SK-N-SH (cell line): ENCODE measurements around the gene MMUT. TPM values are rescaled to one million over a fixed set of nuclear protein-coding genes. Genes with fewer than 3 reads are reported as not detected.

Source experiments
- CTCF ChIA-PET: fragments of 300-600, 350-600 bp; formaldehyde crosslinking; extraction: SDS; loops from one replicate; lab custom pipeline; 2021; lab: Yijun Ruan, JAX
- POLR2A ChIA-PET: fragments of 350-600 bp; sonication (Branson Sonifier 250); formaldehyde crosslinking; extraction: SDS; loops from one replicate; lab custom pipeline; 2020; ENCODE audit warnings: antibody characterized with exemption, inconsistent platforms; lab: Yijun Ruan, JAX
- DNase-seq: peaks from one replicate; pipeline ENCODE4 v3.0.0; 2012
- H2AFZ ChIP-seq: fragments of 200-600 bp; sonication (generic); 2 replicates; pipeline ENCODE4 v1.8.1; 2016; ENCODE audit warnings: antibody characterized with exemption, mild to moderate bottlenecking, low read depth
- H3F3A ChIP-seq: fragments of 200-600 bp; sonication (generic); replicated peaks from 2 replicates; pipeline ENCODE3; 2016; ENCODE audit warnings: antibody characterized with exemption, mild to moderate bottlenecking; ENCODE audit not compliant: insufficient read depth
- H3K27ac ChIP-seq, 2 experiments: fragments of 200-500 bp in 1 of 2; fragments of 200-600 bp in 1 of 2; sonication (Bioruptor generic) in 1 of 2; sonication (generic), shearing (Covaris generic) in 1 of 2; 2 replicates each; pipeline versions ENCODE4 v1.5.1 to v1.6.1; 2014 to 2016; ENCODE audit warnings: low read depth in 2 of 2, inconsistent platforms in 1 of 2, low read length in 1 of 2, mild to moderate bottlenecking in 1 of 2, mixed read lengths in 1 of 2
- H3K27me3 ChIP-seq: fragments of 200-600 bp; sonication (generic), shearing (Covaris generic); 2 replicates; pipeline ENCODE4 v1.6.1; 2016; ENCODE audit warnings: mixed run types; ENCODE audit not compliant: insufficient read depth
- H3K36me3 ChIP-seq, 2 experiments: fragments of 200-500 bp in 1 of 2; fragments of 200-600 bp in 1 of 2; sonication (Bioruptor generic) in 1 of 2; sonication (generic) in 1 of 2; replicated peaks in 1 of 2; 2 replicates each; pipeline versions ENCODE3 to v1.5.1; 2014 to 2016; ENCODE audit warnings: low read length in 1 of 2, mild to moderate bottlenecking in 1 of 2; ENCODE audit not compliant: insufficient read depth in 2 of 2, control insufficient read depth in 1 of 2
- H3K4me1 ChIP-seq, 2 experiments: fragments of 200-500 bp in 1 of 2; fragments of 200-600 bp in 1 of 2; sonication (Bioruptor generic) in 1 of 2; sonication (generic), shearing (Covaris generic) in 1 of 2; 2 replicates each; pipeline versions ENCODE4 v1.5.1 to v1.6.1; 2014 to 2016; ENCODE audit warnings: low read depth in 1 of 2, low read length in 1 of 2, mixed run types in 1 of 2; ENCODE audit not compliant: insufficient read depth in 2 of 2, control insufficient read depth in 1 of 2
- H3K4me2 ChIP-seq: fragments of 200-600 bp; sonication (generic), shearing (Covaris generic); 2 replicates; pipeline ENCODE4 v1.6.1; 2017; ENCODE audit warnings: mixed run types
- H3K4me3 ChIP-seq, 2 experiments: fragments of 200-500 bp in 1 of 2; fragments of 200-600 bp in 1 of 2; sonication (Bioruptor generic) in 1 of 2; sonication (generic), shearing (Covaris generic) in 1 of 2; 2 replicates each; pipeline versions ENCODE4 v1.5.1 to v1.8.1; 2014 to 2016; ENCODE audit warnings: low read depth in 2 of 2, inconsistent platforms in 1 of 2, low read length in 1 of 2, mild to moderate bottlenecking in 1 of 2, mixed read lengths in 1 of 2, moderate library complexity in 1 of 2
- H3K79me2 ChIP-seq: fragments of 200-600 bp; sonication (generic); 2 replicates; pipeline ENCODE4 v1.8.1; 2017; ENCODE audit warnings: mild to moderate bottlenecking; ENCODE audit not compliant: insufficient read depth
- H3K9ac ChIP-seq: fragments of 200-600 bp; sonication (generic); 2 replicates; pipeline ENCODE4 v1.6.1; 2017; ENCODE audit warnings: mixed run types
- H3K9me2 ChIP-seq: fragments of 200-600 bp; sonication (generic); 2 replicates; pipeline ENCODE4 v1.6.1; 2017; ENCODE audit warnings: mixed run types
- H3K9me3 ChIP-seq: fragments of 200-600 bp; sonication (generic); 2 replicates; pipeline ENCODE4 v1.6.1; 2017; ENCODE audit warnings: mixed run types, mild to moderate bottlenecking, moderate library complexity
- H4K20me1 ChIP-seq: fragments of 200-600 bp; sonication (generic); 2 replicates; pipeline ENCODE4 v1.6.1; 2017; ENCODE audit warnings: mild to moderate bottlenecking, mixed run types; ENCODE audit not compliant: insufficient read depth
- CHD2 ChIP-seq: fragments of 150-350 bp; IDR thresholded peaks from 2 replicates; pipeline ENCODE4 v1.6.1; 2018; ENCODE audit warnings: low read length; ENCODE audit not compliant: partially characterized antibody
- ELF1 ChIP-seq: IDR thresholded peaks from 2 replicates; pipeline ENCODE4 v1.4.0; 2012
- EP300 ChIP-seq, 2 experiments: IDR thresholded peaks; 2 replicates each; pipeline versions ENCODE4 v1.4.0 to v1.6.1; 2012; ENCODE audit warnings: borderline replicate concordance in 1 of 2, low read depth in 1 of 2, low read length in 1 of 2
- EZH2phosphoT487 ChIP-seq: fragments of 200-600 bp; sonication (generic); IDR thresholded peaks from 2 replicates; pipeline ENCODE4 v1.6.1; 2017; ENCODE audit warnings: low read depth, mixed run types, mild to moderate bottlenecking, antibody characterized with exemption, moderate library complexity, borderline replicate concordance
- GABPA ChIP-seq: IDR thresholded peaks from 2 replicates; pipeline ENCODE4 v1.4.0; 2012; ENCODE audit warnings: low read depth, mild to moderate bottlenecking
- GATA2 ChIP-seq: sonication (generic); formaldehyde crosslinking; IDR thresholded peaks from 2 replicates; pipeline ENCODE4 v1.5.0; 2020; ENCODE audit warnings: mild to moderate bottlenecking, missing genetic modification reagents
- POLR2AphosphoS5 ChIP-seq: IDR thresholded peaks from 2 replicates; pipeline ENCODE4 v1.6.1; 2012; ENCODE audit warnings: low read depth, low read length
- RAD21 ChIP-seq: IDR thresholded peaks from 2 replicates; pipeline ENCODE4 v1.6.1; 2012; ENCODE audit warnings: mild to moderate bottlenecking, low read length
- RCOR1 ChIP-seq: fragments of 150-350 bp; IDR thresholded peaks from 2 replicates; pipeline ENCODE4 v1.6.1; 2017; ENCODE audit warnings: antibody characterized with exemption, low read length
- SIN3A ChIP-seq: IDR thresholded peaks from 2 replicates; pipeline ENCODE4 v1.6.1; 2012; ENCODE audit warnings: low read depth, mild to moderate bottlenecking, low read length, moderate library complexity, borderline replicate concordance
- SMC3 ChIP-seq: IDR thresholded peaks from 2 replicates; pipeline ENCODE4 v1.6.1; 2012; ENCODE audit warnings: low read depth, low read length, improper control_type of control experiment
- TEAD4 ChIP-seq: IDR thresholded peaks from 2 replicates; pipeline ENCODE4 v1.4.0; 2012; ENCODE audit warnings: mild to moderate bottlenecking, borderline replicate concordance; ENCODE audit not compliant: insufficient read depth
- YY1 ChIP-seq: IDR thresholded peaks from 2 replicates; pipeline ENCODE4 v1.4.0; 2012; ENCODE audit warnings: low read depth, mild to moderate bottlenecking
- WGBS: methylation state at CpG from one replicate; pipeline ENCODE4 v1.1.6; 2017; ENCODE audit warnings: low lambda C conversion rate; 5-methylcytosine and 5-hydroxymethylcytosine counted together
- polyA plus RNA-seq, 3 experiments: library from polyadenylated mRNA; depleted of rRNA; stranded (reverse); fragments of >200 nt; gene quantifications; 2 replicates each; pipeline ENCODE4 v1.2.3, GENCODE V29; 2012
- TF ChIP-seq, protein P1 (sequence below): fragments of 150-350 bp; IDR thresholded peaks from 2 replicates; pipeline ENCODE4 v1.6.1; 2016; ENCODE audit warnings: mild to moderate bottlenecking, low read depth, low read length
- TF ChIP-seq, protein P2 (sequence below): fragments of 200-600 bp; sonication (generic); IDR thresholded peaks from 2 replicates; pipeline ENCODE4 v1.6.1; 2017; ENCODE audit warnings: antibody characterized with exemption, mild to moderate bottlenecking, moderate library complexity
- TF ChIP-seq, protein P3 (sequence below): fragments of 150-350 bp; IDR thresholded peaks from 2 replicates; pipeline ENCODE4 v1.6.1; 2017; ENCODE audit warnings: antibody characterized with exemption, low read length, low read depth, borderline replicate concordance

The MMUT gene
- polyA plus RNA-seq, 1 of the 3 experiments (the other 2 are of a cell fraction), result 6.7 TPM

DNA sequence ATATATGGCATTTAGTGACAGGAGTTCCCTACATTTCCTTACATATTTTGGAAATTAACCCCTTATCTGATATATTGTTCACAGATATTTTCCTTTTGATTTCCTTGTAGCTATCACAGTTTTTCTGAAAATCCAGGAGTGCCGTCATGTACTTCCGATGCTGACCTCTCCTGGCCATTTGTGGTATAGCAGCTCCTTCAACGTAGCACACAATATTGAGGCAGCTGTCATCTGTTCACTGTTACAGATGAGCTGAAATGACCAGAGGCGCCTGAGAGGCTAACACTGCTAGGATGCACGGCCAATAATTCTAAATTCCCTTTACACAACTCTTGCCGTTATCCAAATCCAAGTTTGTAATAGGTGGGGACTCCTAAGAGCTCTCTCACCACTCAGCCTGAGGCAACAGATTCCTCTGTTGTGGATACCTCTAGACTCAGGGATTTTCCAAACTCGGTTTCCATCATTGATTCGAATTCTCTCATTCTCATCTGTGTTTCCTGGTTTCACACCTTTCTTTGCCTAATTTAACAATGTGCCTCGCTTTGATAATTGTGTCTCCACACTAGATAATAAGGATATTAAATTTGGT, 53.0 kb downstream of the MMUT start:
- H3K79me2 ChIP-seq, result no peaks in the 10 kb centered on the region
- CTCF ChIA-PET, result interaction anchor here (0.6 to 2.0 kb wide), 34 partner anchors 8 to 1996 kb away, joined by 3 to 16 read pairs (median 3); no protein-coding TSS in a partner anchor
- H4K20me1 ChIP-seq, result no peaks in the 10 kb centered on the region
- no peak overlapping the region for H3K27ac ChIP-seq
- POLR2A ChIA-PET, result interaction anchor here (0.9 kb wide), 1 partner anchor 1616 kb away, joined by 3 read pairs; no protein-coding TSS in a partner anchor
- DNase-seq, result peak; percentile 40
- H3K4me1 ChIP-seq, result no peaks in the 10 kb centered on the region; a peak in 1 of 4 replicates
- H3K9me2 ChIP-seq, result no peaks in the 10 kb centered on the region
- H3K9me3 ChIP-seq, result no peaks in the 10 kb centered on the region
- TF ChIP-seq RAD21, result peak; percentile 89
- TF ChIP-seq, protein P1, sequence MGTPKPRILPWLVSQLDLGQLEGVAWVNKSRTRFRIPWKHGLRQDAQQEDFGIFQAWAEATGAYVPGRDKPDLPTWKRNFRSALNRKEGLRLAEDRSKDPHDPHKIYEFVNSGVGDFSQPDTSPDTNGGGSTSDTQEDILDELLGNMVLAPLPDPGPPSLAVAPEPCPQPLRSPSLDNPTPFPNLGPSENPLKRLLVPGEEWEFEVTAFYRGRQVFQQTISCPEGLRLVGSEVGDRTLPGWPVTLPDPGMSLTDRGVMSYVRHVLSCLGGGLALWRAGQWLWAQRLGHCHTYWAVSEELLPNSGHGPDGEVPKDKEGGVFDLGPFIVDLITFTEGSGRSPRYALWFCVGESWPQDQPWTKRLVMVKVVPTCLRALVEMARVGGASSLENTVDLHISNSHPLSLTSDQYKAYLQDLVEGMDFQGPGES, result no peak
- TF ChIP-seq RCOR1, result 0 out of 2 replicates have a peak, but pooled peaks have one; percentile 18
- TF ChIP-seq, protein P2, sequence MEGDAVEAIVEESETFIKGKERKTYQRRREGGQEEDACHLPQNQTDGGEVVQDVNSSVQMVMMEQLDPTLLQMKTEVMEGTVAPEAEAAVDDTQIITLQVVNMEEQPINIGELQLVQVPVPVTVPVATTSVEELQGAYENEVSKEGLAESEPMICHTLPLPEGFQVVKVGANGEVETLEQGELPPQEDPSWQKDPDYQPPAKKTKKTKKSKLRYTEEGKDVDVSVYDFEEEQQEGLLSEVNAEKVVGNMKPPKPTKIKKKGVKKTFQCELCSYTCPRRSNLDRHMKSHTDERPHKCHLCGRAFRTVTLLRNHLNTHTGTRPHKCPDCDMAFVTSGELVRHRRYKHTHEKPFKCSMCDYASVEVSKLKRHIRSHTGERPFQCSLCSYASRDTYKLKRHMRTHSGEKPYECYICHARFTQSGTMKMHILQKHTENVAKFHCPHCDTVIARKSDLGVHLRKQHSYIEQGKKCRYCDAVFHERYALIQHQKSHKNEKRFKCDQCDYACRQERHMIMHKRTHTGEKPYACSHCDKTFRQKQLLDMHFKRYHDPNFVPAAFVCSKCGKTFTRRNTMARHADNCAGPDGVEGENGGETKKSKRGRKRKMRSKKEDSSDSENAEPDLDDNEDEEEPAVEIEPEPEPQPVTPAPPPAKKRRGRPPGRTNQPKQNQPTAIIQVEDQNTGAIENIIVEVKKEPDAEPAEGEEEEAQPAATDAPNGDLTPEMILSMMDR, result peak; percentile 91
- no peak for TF ChIP-seq TEAD4
- 0 out of 2 replicates have a peak, but pooled peaks have one; percentile 12 for TF ChIP-seq GATA2 (CRISPR knock-in tag)
- TF ChIP-seq CHD2, result peak; percentile 23
- no peak for TF ChIP-seq ELF1
- TF ChIP-seq SMC3, result peak; percentile 72
- TF ChIP-seq YY1, result no peak
- TF ChIP-seq, all 33 proteins: peak for 6
- H3K4me3 ChIP-seq, result no peak overlapping the region; a peak in 1 of 4 replicates
- peak overlapping the region; percentile 11; the same call in 1 of the 2 replicates for H3K4me2 ChIP-seq
- H3F3A ChIP-seq, result no peaks in the 10 kb centered on the region
- no peak overlapping the region for H3K9ac ChIP-seq
- H3K36me3 ChIP-seq, result no peaks in the 10 kb centered on the region
- WGBS, result 2% methylated on average over 9 of the region's 9 CpGs
- no peak overlapping the region; the same call in 1 of the 2 replicates for H2AFZ ChIP-seq
- no peaks in the 10 kb centered on the region for H3K27me3 ChIP-seq

DNA sequence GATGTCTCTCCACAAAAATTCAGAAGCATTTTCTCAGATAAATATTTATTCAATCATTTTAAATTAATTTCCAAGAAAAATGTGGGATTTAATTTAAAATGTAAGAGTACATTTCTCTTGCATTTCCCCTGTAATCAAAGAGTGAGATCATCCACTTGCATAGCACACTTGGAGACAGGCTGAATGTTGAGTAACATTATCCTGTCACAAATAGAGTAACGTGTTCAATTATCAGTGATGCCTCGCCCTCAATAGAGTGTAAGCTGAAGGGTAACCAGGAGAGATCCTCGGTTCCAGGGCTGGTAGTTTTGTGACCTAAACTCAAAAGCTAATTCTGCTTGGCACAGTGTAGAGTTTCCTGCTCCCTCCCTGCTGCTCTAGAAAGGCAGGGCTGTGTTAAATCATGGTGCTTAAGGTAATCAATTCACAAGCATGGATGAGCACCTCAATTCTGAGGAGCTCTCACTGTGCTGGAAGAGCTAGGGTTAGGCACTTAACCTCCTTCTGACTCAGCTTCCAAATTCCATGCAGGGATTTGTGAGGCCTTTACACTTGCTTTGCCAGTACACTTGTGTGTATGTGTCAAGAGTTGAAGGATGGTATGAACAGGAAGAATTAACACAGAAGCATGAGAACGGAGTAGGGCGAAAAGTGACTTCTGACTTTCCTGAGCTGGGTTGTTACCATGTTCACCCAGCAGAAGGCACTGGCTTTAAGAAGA, 56.6 kb downstream of the MMUT start:
- Histone ChIP-seq H2AFZ (no peak overlapping the region), H3K36me3 (no peaks in the 10 kb centered on the region), H3K9ac (no peak overlapping the region), H3K4me2 (no peak overlapping the region), H3K4me3 (no peak overlapping the region), H4K20me1 (no peaks in the 10 kb centered on the region), H3K4me1 (no peaks in the 10 kb centered on the region; a peak in 1 of 4 replicates), H3K27ac (no peak overlapping the region), H3K79me2 (no peaks in the 10 kb centered on the region), H3K9me3 (no peaks in the 10 kb centered on the region), H3F3A (no peaks in the 10 kb centered on the region), H3K9me2 (no peaks in the 10 kb centered on the region), H3K27me3 (no peaks in the 10 kb centered on the region)
- ChIA-PET POLR2A (no interaction called here), CTCF (interaction anchor here (1.4 kb wide), 1 partner anchor 268 kb away, joined by 4 read pairs; no protein-coding TSS in a partner anchor)
- 49% methylated on average over 5 of the region's 5 CpGs for WGBS
- no peak for DNase-seq
- TF ChIP-seq ELF1, result no peak
- TF ChIP-seq POLR2AphosphoS5, result no peak
- no peak for TF ChIP-seq TEAD4
- no peak for TF ChIP-seq SMC3
- no peak for TF ChIP-seq EZH2phosphoT487
- no peak for TF ChIP-seq RCOR1
- no peak for TF ChIP-seq GABPA
- no peak for TF ChIP-seq EP300 (IDR thresholded peaks at IDR 0.05; ENCODE audit: borderline replicate concordance in 1 of 2, low read depth in 1 of 2, low read length in 1 of 2)
- no peak for TF ChIP-seq GATA2 (CRISPR knock-in tag)
- TF ChIP-seq YY1, result no peak
- TF ChIP-seq, protein P3, sequence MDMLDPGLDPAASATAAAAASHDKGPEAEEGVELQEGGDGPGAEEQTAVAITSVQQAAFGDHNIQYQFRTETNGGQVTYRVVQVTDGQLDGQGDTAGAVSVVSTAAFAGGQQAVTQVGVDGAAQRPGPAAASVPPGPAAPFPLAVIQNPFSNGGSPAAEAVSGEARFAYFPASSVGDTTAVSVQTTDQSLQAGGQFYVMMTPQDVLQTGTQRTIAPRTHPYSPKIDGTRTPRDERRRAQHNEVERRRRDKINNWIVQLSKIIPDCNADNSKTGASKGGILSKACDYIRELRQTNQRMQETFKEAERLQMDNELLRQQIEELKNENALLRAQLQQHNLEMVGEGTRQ, result no peak
- no peak for TF ChIP-seq SIN3A
